GM11168 (cell line): ENCODE measurements around the gene ARHGEF39.
"Not testable (repeated sequence)": the region's sequence is repeated elsewhere in the genome, so short reads cannot be mapped to it uniquely, and the experiment has no call there.

Source experiments
- in situ Hi-C: fragments of 300-500 bp; cut with MboI; formaldehyde crosslinking; loops from one replicate; pipeline ENCODE4 v1.12.0; 2022; ENCODE audit warnings: low sequenced_read_pairs; ENCODE audit not compliant: unreplicated experiment

ARHGEF39 gene

DNA sequence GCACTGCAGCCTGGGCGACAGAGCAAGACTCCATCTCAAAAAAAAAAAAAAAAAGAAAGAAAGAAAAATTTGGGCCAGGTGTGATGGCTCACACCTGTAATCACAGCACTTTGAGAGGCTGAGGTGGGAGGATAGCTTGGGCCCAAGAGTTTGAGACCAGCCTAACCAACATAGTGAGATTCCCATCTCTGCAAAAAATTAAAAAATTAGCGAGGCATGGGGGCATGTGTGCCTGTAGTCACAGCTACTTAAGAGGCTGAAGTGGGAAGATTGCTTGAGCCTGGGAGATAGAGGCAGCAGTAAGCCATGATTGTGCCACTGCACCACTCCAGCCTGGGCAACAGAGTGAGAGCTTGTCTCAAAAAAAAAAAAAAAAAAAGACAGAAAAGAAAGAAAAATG lies 11.4 kb downstream of the ARHGEF39 start:
- in situ Hi-C loops, result no loop called here

DNA sequence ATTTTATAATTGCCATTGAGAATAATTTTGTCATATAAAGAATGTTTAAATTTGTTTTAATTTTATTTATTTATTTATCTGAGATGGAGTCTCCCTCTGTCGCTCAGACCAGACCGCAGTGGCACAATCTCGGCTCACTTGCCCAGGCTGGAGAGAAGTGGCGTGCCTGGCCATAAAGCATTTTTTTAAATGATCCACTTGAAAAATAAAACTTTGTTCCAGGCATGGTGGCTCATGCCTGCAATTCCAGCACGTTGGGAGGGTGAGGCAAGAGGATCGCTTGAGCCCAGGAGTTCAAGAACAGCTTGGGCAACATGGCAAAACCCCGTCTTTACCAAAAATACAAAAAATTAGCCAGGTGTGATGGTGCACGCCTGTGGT lies 12.2 kb downstream of the ARHGEF39 start:
- in situ Hi-C loops, result no loop called here

DNA sequence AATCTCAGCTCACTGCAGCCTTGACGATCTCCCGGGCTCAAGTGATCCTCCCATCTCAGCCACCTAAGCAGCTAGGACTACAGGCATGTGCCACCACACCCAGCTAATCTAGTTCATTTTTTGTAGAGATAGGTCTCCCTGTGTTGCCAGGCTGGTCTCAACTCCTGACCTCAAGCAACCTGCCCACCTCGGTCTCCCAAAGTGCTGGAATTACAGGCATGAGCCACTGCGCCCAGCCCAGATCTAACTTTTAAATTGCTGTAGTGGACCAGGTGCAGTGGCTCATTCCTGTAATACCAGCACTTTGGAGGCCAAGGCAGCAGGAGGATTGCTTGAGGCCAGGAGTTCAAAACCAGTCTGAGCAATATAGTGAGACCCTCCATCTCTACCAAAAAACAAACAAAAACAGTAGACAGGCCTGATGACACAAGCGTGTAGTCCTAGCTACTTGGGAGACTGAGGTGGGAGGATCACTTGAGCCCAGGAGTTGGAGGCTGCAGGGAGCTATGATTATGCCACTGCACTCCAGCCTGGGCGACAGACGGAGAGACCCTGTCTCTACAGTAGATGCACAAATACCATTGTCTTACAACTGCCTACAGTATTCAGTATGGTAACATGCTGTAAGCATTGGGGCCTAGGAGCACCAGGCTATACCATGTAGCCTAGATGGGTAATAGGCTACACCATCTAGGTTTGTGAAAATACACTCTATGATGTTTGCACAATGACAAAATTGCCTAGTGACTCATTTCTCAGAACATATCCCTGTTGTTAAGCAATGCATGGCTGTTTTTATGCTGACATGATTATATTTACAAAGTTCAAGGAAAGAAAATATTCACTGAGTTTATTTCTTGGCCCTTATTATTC lies 12.8 kb downstream of the ARHGEF39 start:
- in situ Hi-C loops, result no loop called here

DNA sequence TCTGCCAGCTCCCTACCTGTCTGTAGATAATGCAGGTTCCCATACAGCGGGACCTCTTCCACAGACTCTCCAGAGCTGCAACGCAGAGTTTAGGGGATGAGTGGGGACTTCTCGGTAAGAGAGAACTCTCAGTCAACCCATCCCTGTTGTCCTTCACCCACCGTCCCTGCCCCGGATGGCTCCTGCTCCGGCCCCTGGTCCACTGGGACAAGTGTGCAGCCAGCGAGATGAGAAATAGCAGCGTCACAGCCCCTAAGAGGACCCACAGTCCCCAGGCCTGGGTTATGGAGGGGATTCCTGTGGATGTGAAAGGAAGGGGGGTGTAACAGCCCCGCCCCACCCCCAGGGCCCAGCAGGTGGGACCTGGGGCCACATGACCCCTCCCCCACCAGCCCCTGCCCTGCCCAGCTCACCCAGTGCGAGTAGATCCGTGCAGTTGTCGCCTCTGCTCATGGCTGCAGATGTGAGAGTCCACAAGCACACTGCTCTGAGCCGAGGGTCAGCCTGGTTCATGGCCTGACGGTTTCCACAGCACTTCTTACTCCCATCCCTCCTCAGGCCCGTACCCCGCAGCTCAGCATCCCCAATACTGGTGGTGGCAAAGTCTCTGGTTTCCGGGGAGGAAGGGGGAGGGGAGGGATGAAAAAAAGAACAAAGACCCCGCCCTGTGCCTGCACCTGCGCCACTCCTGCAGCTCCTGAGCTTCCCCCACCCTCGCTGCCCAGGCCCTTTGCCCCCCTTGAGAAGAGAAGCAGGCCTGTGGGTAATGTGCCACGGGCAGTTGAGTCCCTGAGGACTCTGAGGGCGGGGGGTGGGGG lies 14.4 kb downstream of the ARHGEF39 start, which contains the start of gene SIT1:
SIT1 (minus strand) TSS at position 591 of the 818 bp plus-strand sequence; CDS start at position 513, 78 bp downstream.
- in situ Hi-C loops, result no loop called here

DNA sequence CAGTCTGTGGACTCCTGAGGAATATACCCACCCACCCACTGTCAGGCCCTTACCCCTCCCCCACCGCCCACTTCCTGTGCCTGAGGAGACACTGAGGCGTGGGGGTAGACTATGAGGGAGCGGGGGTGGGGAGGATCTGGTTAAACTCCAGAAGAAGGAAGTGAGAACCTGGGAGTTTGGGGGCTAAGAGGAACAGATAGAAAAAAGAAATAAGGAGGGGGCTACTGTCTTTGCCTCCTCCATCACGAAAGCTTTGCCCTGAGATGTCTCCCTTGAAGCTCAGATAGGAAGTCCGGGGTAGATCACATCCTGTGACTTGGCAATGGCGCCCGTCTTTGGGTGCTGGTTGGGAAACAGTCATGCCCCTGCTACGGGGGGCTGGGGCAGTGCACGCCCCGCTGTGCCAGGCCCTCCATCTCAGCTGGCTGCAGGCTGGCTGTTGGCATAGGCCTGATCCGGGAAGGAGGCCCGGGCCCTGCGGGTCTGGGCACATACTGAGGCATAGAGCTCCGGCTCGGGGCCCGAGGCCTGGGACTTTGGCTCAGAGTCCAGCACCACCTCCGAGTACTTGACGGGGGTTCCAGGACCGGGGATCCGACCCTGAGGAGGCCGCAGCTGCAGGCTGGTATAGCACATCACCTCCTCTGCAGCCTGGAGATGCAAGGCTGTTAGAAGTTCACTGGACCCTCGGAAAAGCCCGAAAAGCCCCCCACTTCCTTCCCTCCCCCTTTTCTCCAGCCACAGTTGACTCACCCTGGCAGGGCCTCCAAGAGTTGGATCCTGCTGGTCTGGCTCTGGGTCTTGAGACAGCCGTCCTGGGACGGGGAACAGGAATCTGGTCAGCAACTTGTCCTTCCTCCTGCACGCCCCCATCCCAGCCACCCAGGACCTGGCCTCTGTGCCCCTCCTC lies 15.3 kb downstream of the ARHGEF39 start:
- in situ Hi-C loops, result no loop called here

DNA sequence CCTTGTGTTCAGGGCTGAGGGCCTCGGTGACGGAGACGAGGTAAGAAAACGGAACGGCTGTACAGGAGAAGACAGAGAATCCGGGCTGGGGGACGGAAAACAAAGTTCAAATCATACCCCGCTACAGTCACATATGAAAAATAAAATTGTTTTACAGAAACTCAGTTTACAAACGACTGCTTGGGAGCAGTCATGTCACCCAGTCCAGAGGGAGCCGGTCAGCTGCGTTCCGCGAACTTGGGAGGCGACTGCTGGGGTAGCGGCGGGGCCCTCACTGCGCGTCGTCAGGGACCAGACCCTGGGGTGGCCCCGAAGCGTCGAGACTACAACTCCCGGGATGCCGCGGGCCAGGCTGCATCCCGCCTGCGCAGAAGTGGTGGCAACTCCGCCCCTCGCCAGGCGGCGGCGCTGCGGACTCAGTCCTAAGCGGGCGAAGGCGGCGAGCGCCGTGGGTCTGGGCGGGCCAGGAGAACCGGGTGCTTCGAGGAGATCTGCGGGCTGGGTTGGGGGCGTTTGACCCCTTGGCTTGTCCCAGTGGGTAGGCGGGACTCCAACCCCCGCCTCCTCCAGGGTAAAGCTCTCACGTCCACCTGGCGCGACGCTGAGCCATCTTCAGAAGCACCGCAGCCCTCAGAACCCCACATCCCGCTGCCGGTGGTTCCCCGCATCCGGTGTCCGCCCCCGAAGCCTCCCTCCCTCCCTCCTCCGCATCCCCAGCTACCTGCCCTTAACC lies 18.3 kb downstream of the ARHGEF39 start:
- in situ Hi-C loops, result no loop called here

DNA sequence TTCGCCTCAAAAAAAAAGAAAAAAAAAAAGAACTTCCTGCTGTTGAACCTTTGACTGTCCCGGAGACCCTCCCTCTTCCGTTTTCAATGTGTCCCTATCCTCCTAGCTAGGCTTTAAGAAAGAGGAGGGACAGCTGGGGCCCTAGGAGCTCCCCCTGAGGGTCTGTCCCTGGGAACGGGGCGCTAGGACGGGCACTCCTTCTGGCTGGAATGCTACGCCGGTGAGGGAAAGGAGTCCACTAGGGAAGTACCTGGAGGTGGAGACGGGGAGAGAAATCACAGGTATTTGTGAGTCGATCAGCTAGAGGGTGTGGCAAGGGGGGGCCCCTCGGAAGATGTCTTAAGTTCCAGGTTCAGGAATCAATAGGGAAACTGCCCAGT lies 18.9 kb downstream of the ARHGEF39 start:
- in situ Hi-C loops, result no loop called here

DNA sequence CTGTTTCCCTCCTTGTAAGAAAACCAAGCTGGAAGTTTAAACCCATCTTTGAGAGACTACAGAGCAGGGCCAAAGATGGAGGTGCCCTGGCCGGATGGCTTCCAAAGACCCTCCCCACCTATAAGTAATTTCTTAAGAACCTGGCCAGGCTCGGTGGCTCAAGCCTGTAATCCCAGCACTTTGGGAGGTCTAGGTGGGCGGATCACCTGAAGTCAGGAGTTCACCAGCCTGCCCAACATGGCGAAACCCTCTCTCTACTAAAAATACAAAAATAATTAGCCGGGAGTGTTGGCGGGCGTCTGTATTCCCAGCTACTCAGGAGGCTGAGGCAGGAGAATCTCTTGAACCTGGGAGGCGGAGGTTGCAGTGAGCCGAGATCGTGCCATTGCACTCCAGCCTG lies 19.3 kb downstream of the ARHGEF39 start:
- in situ Hi-C loops, result not testable (repeated sequence)

DNA sequence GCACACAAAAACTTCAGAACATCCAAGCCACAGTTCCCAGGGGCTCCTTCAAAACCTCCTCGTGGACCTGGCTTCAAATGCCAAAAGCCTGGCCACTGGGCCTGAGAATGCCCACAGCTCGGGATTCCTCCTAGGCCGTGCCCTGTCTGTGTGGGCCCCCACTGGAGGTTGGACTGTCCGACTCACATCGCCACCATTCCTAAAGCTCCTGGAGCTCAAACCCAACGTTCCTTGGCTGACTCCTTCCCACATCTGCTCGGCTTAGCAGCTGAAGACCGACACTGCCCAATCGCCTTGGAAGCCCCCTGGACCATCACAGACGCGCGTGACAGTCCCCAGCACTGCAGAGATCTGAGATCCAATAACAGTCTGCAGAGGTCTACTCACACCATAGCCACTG lies 21.9 kb downstream of the ARHGEF39 start:
- in situ Hi-C loops, result no loop called here

DNA sequence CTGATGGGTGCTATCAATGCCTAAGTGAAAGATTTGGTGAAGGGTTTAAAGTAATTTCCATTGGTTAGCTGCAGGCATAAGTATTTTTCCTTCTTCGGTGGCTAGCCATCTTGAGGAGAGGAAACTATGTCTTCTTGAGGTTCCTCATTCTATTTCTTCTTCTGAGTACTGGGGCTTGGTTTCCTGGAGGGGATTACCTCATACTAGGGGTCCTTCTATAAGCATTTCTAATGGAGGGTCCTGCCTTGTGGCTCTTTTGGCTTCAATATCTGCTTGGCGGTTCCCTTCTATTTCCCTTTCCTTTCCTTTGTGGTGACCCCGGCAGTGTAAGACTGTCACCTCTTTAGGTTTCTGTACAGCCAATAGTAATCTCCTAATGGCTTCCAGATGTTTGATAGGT lies 23.5 kb downstream of the ARHGEF39 start:
- in situ Hi-C loops, result not testable (repeated sequence)

DNA sequence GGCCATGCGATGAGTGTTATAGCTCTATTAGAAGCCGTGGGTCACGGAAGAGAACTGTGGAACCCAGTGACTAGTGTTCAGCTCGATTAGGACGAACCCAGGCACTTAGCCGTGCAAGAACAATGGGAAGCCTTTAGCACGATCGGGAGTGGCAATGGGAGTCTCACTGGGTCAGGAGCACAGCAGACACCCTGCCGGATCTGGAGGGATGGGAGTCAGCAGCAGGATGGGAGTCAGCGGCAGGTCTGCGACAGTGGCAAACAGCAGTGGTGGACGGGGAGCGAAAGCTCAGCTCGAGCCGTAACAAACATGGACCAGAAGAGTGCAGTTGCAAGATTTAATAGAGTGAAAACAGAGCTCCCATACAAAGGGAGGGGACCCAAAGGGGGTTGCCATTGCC lies 24.6 kb downstream of the ARHGEF39 start:
- in situ Hi-C loops, result not testable (repeated sequence)

DNA sequence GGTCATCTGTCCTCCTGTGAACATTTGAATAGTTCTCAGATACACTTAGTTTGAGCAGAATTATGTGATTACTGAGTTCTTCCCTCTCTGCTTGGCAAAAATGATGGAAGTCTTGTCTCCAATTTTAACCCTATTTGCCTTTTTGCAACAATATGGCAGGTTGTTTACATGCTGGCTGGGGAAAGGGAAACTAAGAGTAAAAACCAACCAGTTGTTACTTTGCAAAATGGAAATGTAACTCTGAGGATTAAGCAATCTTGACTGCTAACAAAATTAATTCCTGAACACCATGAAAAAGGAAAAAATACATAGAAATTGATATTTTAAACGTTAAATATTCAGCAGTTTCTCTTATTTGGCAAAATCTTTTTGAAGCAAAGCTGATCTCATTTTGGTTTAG lies 25.4 kb downstream of the ARHGEF39 start:
- in situ Hi-C loops, result no loop called here

DNA sequence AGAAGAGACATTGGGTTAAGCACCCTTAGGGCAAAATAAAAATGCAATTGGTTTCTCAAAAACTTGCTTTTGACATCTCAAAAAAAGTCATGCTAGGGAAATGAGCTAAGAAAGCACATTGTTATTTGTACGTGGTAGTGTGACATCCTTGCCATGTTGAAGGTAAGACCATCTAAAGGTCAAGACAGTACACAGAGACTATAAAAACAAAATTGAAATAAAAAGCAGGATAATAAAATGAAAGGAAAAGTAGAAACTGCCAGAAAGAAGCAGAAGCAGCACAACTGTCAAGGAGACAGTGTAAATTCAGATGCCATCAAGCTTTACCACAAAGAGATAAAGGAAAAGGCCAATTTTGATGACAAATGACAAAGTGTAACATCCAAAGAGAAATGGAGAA lies 25.8 kb downstream of the ARHGEF39 start:
- in situ Hi-C loops, result not testable (repeated sequence)

DNA sequence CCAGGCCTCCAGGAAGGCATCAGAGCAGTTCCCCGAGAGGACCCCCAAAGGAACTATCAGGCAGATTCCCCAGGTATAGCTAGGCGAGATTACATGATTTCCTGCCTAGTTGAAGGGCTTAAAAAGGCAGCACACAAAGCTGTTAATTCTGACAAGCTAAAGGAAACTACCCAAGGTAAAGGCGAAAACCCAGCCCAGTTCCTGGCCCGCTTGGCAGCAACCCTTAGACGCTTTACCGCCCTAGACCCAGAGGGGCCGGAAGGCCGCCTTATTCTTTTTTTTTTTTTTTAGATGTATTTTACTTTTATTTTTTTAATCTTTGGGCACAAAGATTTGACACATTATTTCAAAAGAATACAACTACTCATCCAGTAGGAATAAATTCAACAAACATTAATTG lies 26.2 kb downstream of the ARHGEF39 start:
- in situ Hi-C loops, result not testable (repeated sequence)

DNA sequence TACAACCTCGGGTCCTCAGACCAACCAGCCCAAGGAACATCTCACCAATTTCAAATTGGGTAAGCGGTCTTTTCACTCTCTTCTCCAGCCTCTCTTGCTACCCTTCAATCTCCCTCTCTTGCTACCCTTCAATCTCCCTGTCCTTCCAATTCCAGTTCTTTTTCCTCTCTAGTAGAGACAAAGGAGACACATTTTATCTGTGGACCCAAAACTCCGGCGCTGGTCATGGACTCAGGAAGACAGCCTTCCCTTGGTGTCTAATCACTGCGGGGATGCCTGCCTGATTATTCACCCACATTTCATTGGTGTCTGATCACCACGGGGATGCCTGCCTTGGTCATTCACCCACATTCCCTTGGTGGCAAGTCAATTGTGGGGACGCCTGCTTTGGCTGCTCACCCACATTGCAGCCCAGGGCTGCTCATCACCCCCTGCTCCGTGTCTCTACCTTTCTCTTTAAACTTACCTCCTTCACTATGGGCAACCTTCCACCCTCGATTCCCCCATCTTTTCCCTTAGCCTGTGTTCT lies 27.5 kb downstream of the ARHGEF39 start:
- in situ Hi-C loops, result not testable (repeated sequence)

DNA sequence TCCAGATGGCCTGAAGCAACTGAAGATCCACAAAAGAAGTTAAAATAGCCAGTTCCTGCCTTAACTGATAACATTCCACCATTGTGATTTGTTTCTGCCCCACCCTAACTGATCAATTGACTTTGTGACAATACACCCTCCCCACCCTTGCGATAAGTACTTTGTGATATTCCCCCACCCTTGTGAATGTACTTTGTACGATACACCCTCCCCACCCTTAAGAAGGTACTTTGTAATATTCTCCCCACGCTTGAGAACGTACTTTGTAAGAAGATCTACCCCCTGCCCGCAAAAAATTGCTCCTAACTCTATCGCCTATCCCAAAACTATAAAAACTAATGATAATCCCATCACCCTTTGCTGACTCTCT lies 28.1 kb downstream of the ARHGEF39 start:
- in situ Hi-C loops, result not testable (repeated sequence)

DNA sequence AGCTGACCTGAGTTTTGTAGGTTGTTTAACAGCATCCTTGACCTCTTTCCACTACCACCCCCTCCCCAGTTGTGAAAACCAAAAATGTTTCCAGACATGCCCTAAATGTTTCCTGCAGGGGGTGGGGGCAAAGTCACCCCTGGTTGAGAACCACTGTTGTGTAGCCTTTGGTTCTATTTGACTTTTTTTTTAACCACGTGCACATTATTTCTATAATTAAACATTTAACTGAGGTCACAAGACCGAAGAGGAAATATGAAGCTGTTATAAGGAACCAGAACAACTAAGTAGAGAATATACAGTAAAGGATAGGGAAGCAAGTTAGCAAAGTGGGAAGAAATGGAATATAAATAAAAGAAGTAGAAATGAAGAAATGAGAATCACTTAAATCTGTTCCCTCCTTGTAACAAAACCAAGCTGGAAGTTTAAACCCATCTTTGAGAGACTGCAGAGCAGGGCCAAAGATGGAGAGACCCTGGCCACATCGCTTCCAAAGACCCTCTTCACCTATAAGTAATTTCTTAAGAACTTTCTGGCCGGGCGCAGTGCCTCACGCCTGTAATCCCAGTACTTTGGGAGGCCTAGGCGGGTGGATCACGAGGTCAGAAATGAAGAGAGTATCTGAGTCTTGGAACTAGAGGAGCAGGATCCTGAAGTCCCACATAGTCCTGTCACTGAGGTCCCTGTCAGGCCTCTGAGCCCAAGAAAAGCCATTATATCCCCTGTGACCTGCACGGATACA lies 28.7 kb downstream of the ARHGEF39 start:
- in situ Hi-C loops, result no loop called here

DNA sequence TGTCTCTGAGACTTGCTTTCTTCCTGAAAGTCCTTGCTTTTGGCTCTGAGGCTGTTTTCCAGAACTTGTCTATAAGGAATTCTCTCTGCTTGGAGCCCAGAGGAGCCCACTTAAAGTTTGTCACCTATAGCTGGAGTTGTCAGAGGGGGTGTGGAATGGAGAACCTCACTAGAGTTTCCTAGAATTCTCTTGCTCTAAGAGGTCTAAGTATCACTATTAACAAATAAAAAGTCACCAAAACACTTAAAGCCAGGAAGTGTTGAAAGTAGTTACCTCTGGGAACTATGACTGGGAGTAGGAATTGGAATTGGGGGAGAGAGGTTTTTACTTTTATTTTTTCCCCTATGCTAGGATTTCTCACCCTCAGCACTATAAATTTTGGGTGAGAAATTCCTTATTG lies 29.3 kb downstream of the ARHGEF39 start:
- in situ Hi-C loops, result no loop called here

DNA sequence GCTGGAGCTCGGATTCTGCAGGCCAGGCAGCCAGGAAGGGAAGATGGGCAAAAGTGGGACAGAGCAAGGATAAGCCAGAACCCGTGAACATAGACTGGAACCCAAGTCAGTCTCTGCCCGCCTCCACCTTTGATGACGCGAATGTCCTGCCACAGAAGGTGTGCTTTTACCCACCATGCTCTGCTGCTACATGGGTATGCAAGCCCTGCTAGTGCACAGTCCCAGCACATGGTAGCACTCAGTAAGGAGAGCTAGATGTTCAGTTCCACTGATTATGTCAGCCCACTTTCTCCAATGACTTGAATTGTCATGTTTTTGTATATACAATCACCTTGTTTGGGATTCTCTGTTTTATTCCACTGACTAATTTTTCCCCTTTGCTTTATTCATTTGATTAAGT lies 35.4 kb downstream of the ARHGEF39 start:
- in situ Hi-C loops, result no loop called here
